Naive thymus-derived CD8-positive, alpha-beta T cell (primary cell): ENCODE data around the gene TBX18. TPM values are rescaled to one million over a fixed set of nuclear protein-coding genes. Genes with fewer than 3 reads are reported as not detected.

Source experiments
- ATAC-seq, 2 donors: fragments of 150-1000 bp; cut with Tn5 transposase in 1 of 2; sonication (Bioruptor Pico), chemical (Tn5 transposase) in 1 of 2; 1 replicate in 1 of 2; 2 replicates in 1 of 2; pipeline ENCODE4 v1.10.0; 2021; ENCODE audit warnings: mild to moderate bottlenecking in 2 of 2, moderate library complexity in 2 of 2
- POLR2A ChIA-PET: fragments of 350-600 bp; sonication (Branson Sonifier 250); formaldehyde crosslinking; loops from one replicate; lab custom pipeline; 2021; ENCODE audit warnings: antibody characterized with exemption; lab: Charles Lee
- DNase-seq, 10 donors: peaks; one replicate each; pipeline versions ENCODE4 v3.0.0 to v3.0.0-alpha.2; 2020 to 2022
- H3K27ac Mint-ChIP-seq, 10 donors: one replicate each; pipeline ENCODE4 v1.8.0; 2020 to 2022; ENCODE audit warnings: mild to moderate bottlenecking in 10 of 10, mixed read lengths in 10 of 10, moderate library complexity in 4 of 10, inconsistent platforms in 1 of 10
- H3K27me3 Mint-ChIP-seq, 5 donors: one replicate each; pipeline ENCODE4 v1.8.0; 2021 to 2022; ENCODE audit warnings: mixed read lengths in 5 of 5
- H3K36me3 Mint-ChIP-seq, 3 donors: one replicate each; pipeline ENCODE4 v1.8.0; 2020 to 2022; ENCODE audit warnings: mixed read lengths in 3 of 3, mild to moderate bottlenecking in 2 of 3, inconsistent platforms in 1 of 3
- H3K4me1 Mint-ChIP-seq, 4 donors: one replicate each; pipeline ENCODE4 v1.8.0; 2021 to 2022; ENCODE audit warnings: mixed read lengths in 4 of 4
- H3K4me3 Mint-ChIP-seq, 10 donors: one replicate each; pipeline ENCODE4 v1.8.0; 2020 to 2022; ENCODE audit warnings: mild to moderate bottlenecking in 10 of 10, mixed read lengths in 10 of 10, moderate library complexity in 6 of 10, inconsistent platforms in 1 of 10
- H3K9me3 Mint-ChIP-seq, 9 donors: one replicate each; pipeline ENCODE4 v1.8.0; 2020 to 2022; ENCODE audit warnings: mixed read lengths in 9 of 9, mild to moderate bottlenecking in 3 of 9, inconsistent platforms in 1 of 9, moderate library complexity in 1 of 9
- polyA plus RNA-seq, 3 donors: library from polyadenylated mRNA; unstranded; fragments of 300-500 nt; fragmentation: Illumina TruSeq; gene quantifications; one replicate each; pipeline ENCODE4 v1.2.3, GENCODE V29; 2021
- total RNA-seq, 8 experiments: library from RNA in 2 of 8; stranded (reverse) in 2 of 8; gene quantifications; one replicate each; pipeline ENCODE4 v1.2.3 and lab custom pipeline; 2021 to 2026

Gene TBX18
- total and polyA plus RNA-seq, 5 experiments from 2014 or later: not detected

- Mint-ChIP-seq H3K4me1 (no peaks in the 10 kb centered on the region), H3K36me3 (no peaks in the 10 kb centered on the region), H3K27ac (no peak overlapping the region), H3K27me3 (no peaks in the 10 kb centered on the region), H3K4me3 (no peak overlapping the region), H3K9me3 (peaks cover 0 to 26% (median 7%) of the 10 kb centered on the region in 9 donors)
- POLR2A ChIA-PET: no interaction called here
- no peak for ATAC-seq
- DNase-seq: no peak
These were observed 88.7 kb downstream of the TBX18 start for GRCh38 chr6:84675651-84676050.

- POLR2A ChIA-PET: no interaction called here
- no peak for ATAC-seq
- H3K27ac Mint-ChIP-seq: no peak overlapping the region
- no peaks in the 10 kb centered on the region for H3K4me1 Mint-ChIP-seq
- no peak for DNase-seq
- no peaks in the 10 kb centered on the region for H3K36me3 Mint-ChIP-seq
- H3K9me3 Mint-ChIP-seq: peaks cover 0 to 26% (median 6%) of the 10 kb centered on the region in 9 donors
- H3K4me3 Mint-ChIP-seq: no peak overlapping the region
- no peaks in the 10 kb centered on the region for H3K27me3 Mint-ChIP-seq
These were observed 90.0 kb downstream of the TBX18 start for GRCh38 chr6:84674395-84674794.

GRCh38 chr6:84671183-84671582, 93.2 kb downstream of the TBX18 start:
- POLR2A ChIA-PET: no interaction called here
- Mint-ChIP-seq H3K4me1 (no peaks in the 10 kb centered on the region), H3K27ac (no peak overlapping the region), H3K36me3 (no peaks in the 10 kb centered on the region), H3K4me3 (no peak overlapping the region), H3K9me3 (peaks cover 0 to 18% (median 1%) of the 10 kb centered on the region in 9 donors), H3K27me3 (no peaks in the 10 kb centered on the region)
- ATAC-seq (no peak), DNase-seq (no peak)

GRCh38 chr6:84669945-84670344, 94.5 kb downstream of the TBX18 start:
- DNase-seq: no peak
- Mint-ChIP-seq H3K4me3 (no peak overlapping the region), H3K27me3 (peaks cover 0 to 2% (median 0%) of the 10 kb centered on the region in 5 donors), H3K27ac (no peak overlapping the region), H3K36me3 (no peaks in the 10 kb centered on the region), H3K4me1 (no peaks in the 10 kb centered on the region), H3K9me3 (peaks cover 0 to 14% (median 0%) of the 10 kb centered on the region in 9 donors)
- POLR2A ChIA-PET: no interaction called here
- no peak for ATAC-seq

- Mint-ChIP-seq H3K9me3 (peaks cover 0 to 14% (median 0%) of the 10 kb centered on the region in 9 donors), H3K36me3 (no peaks in the 10 kb centered on the region), H3K27ac (no peak overlapping the region), H3K27me3 (peaks cover 0 to 2% (median 0%) of the 10 kb centered on the region in 5 donors), H3K4me3 (no peak overlapping the region), H3K4me1 (no peaks in the 10 kb centered on the region)
- ATAC-seq (no peak), DNase-seq (no peak)
- POLR2A ChIA-PET: no interaction called here
These were observed 96.9 kb downstream of the TBX18 start for GRCh38 chr6:84667252-84668213.

GRCh38 chr6:84665401-84665800, 99.0 kb downstream of the TBX18 start:
- no peak for ATAC-seq

GRCh38 chr6:84663866-84664265, 100.5 kb downstream of the TBX18 start:
- ATAC-seq: no peak
- Mint-ChIP-seq H3K27me3 (peaks cover 0 to 10% (median 2%) of the 10 kb centered on the region in 5 donors), H3K27ac (no peak overlapping the region), H3K4me1 (no peaks in the 10 kb centered on the region), H3K4me3 (no peak overlapping the region), H3K9me3 (peaks cover 0 to 14% (median 0%) of the 10 kb centered on the region in 9 donors), H3K36me3 (no peaks in the 10 kb centered on the region)
- POLR2A ChIA-PET: no interaction called here
- no peak for DNase-seq

More at GRCh38 chr6:84665401-84665800, 99.0 kb downstream of the TBX18 start:
- POLR2A ChIA-PET: no interaction called here
- Mint-ChIP-seq H3K27me3 (peaks cover 0 to 10% (median 2%) of the 10 kb centered on the region in 5 donors), H3K4me1 (no peaks in the 10 kb centered on the region), H3K9me3 (peaks cover 0 to 14% (median 0%) of the 10 kb centered on the region in 9 donors), H3K36me3 (no peaks in the 10 kb centered on the region), H3K4me3 (no peak overlapping the region), H3K27ac (no peak overlapping the region)
- DNase-seq: no peak

GRCh38 chr6:84657486-84657885, 106.9 kb downstream of the TBX18 start:
- DNase-seq (no peak), ATAC-seq (no peak)
- Mint-ChIP-seq H3K27ac (no peak overlapping the region), H3K27me3 (peaks cover 0 to 10% (median 1%) of the 10 kb centered on the region in 5 donors), H3K36me3 (no peaks in the 10 kb centered on the region), H3K4me1 (no peaks in the 10 kb centered on the region), H3K9me3 (peaks cover 0 to 5% (median 0%) of the 10 kb centered on the region in 9 donors), H3K4me3 (no peak overlapping the region)
- POLR2A ChIA-PET: no interaction called here

GRCh38 chr6:84657025-84657424, 107.4 kb downstream of the TBX18 start:
- POLR2A ChIA-PET: no interaction called here
- ATAC-seq (no peak), DNase-seq (no peak)
- Mint-ChIP-seq H3K27ac (no peak overlapping the region), H3K36me3 (no peaks in the 10 kb centered on the region), H3K27me3 (peaks cover 0 to 7% (median 1%) of the 10 kb centered on the region in 5 donors), H3K4me1 (no peaks in the 10 kb centered on the region), H3K4me3 (no peak overlapping the region), H3K9me3 (peaks cover 0 to 5% (median 0%) of the 10 kb centered on the region in 9 donors)

GRCh38 chr6:84653027-84653551, 111.3 kb downstream of the TBX18 start:
- H3K36me3 Mint-ChIP-seq: no peaks in the 10 kb centered on the region
- H3K9me3 Mint-ChIP-seq: peaks cover 0 to 5% (median 0%) of the 10 kb centered on the region in 9 donors
- no peaks in the 10 kb centered on the region for H3K4me1 Mint-ChIP-seq
- DNase-seq (no peak), ATAC-seq (no peak)
- POLR2A ChIA-PET: no interaction called here
- H3K4me3 Mint-ChIP-seq: no peak overlapping the region
- H3K27me3 Mint-ChIP-seq: peaks cover 0 to 1% (median 0%) of the 10 kb centered on the region in 5 donors
- H3K27ac Mint-ChIP-seq: no peak overlapping the region

GRCh38 chr6:84652356-84653026, 111.9 kb downstream of the TBX18 start:
- Mint-ChIP-seq H3K27me3 (peaks cover 0 to 1% (median 0%) of the 10 kb centered on the region in 5 donors), H3K9me3 (peaks cover 0 to 5% (median 0%) of the 10 kb centered on the region in 9 donors), H3K4me1 (no peaks in the 10 kb centered on the region), H3K4me3 (no peak overlapping the region), H3K36me3 (no peaks in the 10 kb centered on the region), H3K27ac (no peak overlapping the region)
- DNase-seq (no peak), ATAC-seq (no peak)
- POLR2A ChIA-PET: no interaction called here

- no peak for ATAC-seq
- H3K4me1 Mint-ChIP-seq: no peaks in the 10 kb centered on the region
- H3K27me3 Mint-ChIP-seq: no peaks in the 10 kb centered on the region
- POLR2A ChIA-PET: no interaction called here
- no peak overlapping the region for H3K4me3 Mint-ChIP-seq
- DNase-seq: no peak
- H3K9me3 Mint-ChIP-seq: peaks cover 0 to 5% (median 0%) of the 10 kb centered on the region in 9 donors
- no peak overlapping the region for H3K27ac Mint-ChIP-seq
- no peaks in the 10 kb centered on the region for H3K36me3 Mint-ChIP-seq
These were observed 112.8 kb downstream of the TBX18 start for GRCh38 chr6:84651583-84651982.

GRCh38 chr6:84648444-84648843, 116.0 kb downstream of the TBX18 start:
- ATAC-seq (no peak), DNase-seq (no peak)
- no peak overlapping the region for H3K27ac Mint-ChIP-seq
- H3K4me3 Mint-ChIP-seq: no peak overlapping the region
- no peaks in the 10 kb centered on the region for H3K4me1 Mint-ChIP-seq
- no peaks in the 10 kb centered on the region for H3K27me3 Mint-ChIP-seq
- POLR2A ChIA-PET: no interaction called here
- H3K9me3 Mint-ChIP-seq: peaks cover 0 to 8% (median 0%) of the 10 kb centered on the region in 9 donors
- H3K36me3 Mint-ChIP-seq: no peaks in the 10 kb centered on the region
